SH-SY5Y (cell line): ENCODE measurements around the gene VIPR2.

ENCODE experiments used
- GATA2 ChIP-seq: IDR thresholded peaks from 2 replicates; pipeline ENCODE4 v1.6.1; 2011; ENCODE audit warnings: mild to moderate bottlenecking, low read depth, low read length
- GATA3 ChIP-seq: IDR thresholded peaks from 2 replicates; pipeline ENCODE4 v1.6.1; 2011; ENCODE audit warnings: low read depth, mild to moderate bottlenecking, low read length, moderate library complexity

DNA sequence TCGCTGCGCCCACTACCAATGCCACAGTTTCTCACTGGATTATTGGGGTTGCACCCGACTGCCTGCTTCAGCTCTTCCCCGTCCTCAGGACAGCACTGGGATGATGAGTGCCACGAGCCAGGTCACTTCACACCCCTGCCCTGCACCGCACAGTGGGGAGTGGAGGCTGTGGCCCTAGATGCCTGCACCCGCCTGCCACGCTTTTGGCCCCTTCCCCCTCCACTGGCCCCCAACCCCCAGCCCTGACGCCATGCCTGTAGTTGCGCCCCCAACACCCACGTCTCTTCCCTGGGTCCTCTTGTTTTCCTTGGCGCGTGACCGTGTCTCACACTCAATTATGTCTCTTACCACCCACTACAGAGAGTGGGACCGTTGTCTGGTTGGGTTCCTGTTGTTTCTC, 134.3 kb downstream of the VIPR2 start:
- TF ChIP-seq GATA3 (no peak), GATA2 (no peak)
